Measurements from ENCODE around the gene KRTAP10-1.

DNA sequence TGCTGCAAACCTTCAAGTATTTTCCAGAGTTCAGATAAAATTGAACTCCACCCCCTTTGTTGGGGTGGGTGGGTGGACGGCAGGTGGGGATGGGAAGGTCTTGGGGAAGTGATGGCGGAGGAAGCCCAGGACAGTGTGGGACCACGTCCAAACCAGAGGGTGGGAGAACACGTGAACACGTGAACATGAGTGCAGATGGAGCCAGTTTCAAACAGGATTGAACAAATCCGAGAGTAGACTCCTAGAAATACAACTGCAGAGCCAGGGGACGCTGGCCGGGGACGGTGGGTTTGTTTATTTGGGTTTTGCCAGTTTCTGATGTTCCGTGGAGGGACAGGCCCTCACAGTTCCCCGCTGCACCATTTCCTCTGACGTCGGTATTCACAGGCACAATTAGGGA is 8.4 kb upstream of the KRTAP10-1 start:
- no peak for TF ChIP-seq POLR2AphosphoS5 (IDR thresholded peaks at IDR 0.05; ENCODE audit: low read depth, low read length)
- no peak for TF ChIP-seq POLR2A (IDR thresholded peaks at IDR 0.05; ENCODE audit: low read depth, low read length)
- TF ChIP-seq TAF1 (IDR thresholded peaks at IDR 0.05; ENCODE audit: low read depth, low read length): no peak
- no peak for TF ChIP-seq POU2F2 (IDR thresholded peaks at IDR 0.05; ENCODE audit: low read depth, low read length)
